Measurements from ENCODE around the gene UNK. TPM values are rescaled to one million over a fixed set of nuclear protein-coding genes. Genes with fewer than 3 reads are reported as not detected.

UNK gene
- total RNA-seq, 4 donors from 2014 or later: 18.0 to 23.7 (median 20.0) TPM

- TF ChIP-seq, protein P1, sequence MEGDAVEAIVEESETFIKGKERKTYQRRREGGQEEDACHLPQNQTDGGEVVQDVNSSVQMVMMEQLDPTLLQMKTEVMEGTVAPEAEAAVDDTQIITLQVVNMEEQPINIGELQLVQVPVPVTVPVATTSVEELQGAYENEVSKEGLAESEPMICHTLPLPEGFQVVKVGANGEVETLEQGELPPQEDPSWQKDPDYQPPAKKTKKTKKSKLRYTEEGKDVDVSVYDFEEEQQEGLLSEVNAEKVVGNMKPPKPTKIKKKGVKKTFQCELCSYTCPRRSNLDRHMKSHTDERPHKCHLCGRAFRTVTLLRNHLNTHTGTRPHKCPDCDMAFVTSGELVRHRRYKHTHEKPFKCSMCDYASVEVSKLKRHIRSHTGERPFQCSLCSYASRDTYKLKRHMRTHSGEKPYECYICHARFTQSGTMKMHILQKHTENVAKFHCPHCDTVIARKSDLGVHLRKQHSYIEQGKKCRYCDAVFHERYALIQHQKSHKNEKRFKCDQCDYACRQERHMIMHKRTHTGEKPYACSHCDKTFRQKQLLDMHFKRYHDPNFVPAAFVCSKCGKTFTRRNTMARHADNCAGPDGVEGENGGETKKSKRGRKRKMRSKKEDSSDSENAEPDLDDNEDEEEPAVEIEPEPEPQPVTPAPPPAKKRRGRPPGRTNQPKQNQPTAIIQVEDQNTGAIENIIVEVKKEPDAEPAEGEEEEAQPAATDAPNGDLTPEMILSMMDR (IDR thresholded peaks at IDR 0.05): no peak
- TF ChIP-seq EP300 (IDR thresholded peaks at IDR 0.05) (no peak), POLR2AphosphoS5 (IDR thresholded peaks at IDR 0.05) (no peak), POLR2A (IDR thresholded peaks at IDR 0.05; ENCODE audit: low read depth) (no peak)
- Histone ChIP-seq H3K9me3 (no peaks in the 10 kb centered on the region), H3K4me3 (no peak overlapping the region), H3K4me1 (peaks cover 83 to 87% (median 85%) of the 10 kb centered on the region in 4 donors), H3K27me3 (no peaks in the 10 kb centered on the region), H3K27ac (replicated peaks in 1 of 4) (peak overlapping the region; percentile 34 to 71 (median 52)), H3K36me3 (peaks cover 50 to 75% (median 69%) of the 10 kb centered on the region in 4 donors)
- DNase-seq (ENCODE audit: extremely low spot score): no peak
- intact Hi-C loops (cut with DNase I): loop anchor here (5.0 kb wide), 1 partner anchor 34 kb away; no protein-coding TSS in a partner anchor
- WGBS: 83% methylated on average over 25 of the region's 25 CpGs
Observed at GRCh38 chr17:75847614-75848522, 63.3 kb downstream of the UNK start.

DNA sequence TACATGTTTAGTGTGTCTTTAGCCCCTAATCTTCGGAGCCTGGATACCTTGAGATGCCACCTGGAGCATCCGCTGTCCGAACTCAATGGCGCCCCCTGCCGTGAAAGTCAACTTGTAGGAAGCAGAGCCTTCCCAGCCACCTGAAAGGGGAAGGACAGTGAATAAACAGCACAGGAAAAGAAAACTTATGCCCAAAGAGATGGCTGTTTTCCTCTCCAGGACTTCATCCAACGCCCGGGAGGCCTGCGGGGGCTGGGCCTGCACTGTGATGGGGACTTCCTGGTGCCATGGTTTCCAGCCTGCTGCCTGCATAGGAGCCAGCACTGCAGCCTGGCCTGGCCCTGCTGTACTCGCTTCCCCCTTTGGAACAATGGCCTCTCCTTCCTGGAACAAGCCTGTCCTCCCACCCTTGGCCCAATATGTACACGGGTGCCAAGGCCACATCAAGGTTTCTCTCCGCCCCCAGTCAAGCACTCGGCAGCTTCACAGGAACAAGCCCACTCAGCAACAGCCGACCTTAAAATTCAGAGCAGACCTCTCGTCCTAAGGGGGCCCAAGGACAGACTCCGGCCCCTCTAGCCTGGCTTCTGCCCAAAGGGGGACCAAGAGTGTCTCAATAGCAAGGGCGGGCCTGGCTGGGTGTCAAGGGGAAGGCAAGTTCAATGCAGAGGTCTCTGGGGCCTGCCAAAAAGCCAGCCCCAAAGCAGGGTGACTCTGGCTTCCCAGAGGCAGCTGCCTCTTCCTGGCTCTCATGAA lies 64.1 kb downstream of the UNK start:
- WGBS: 46% methylated on average over 16 of the region's 16 CpGs
- no peak overlapping the region for H3K4me3 ChIP-seq
- DNase-seq (ENCODE audit: extremely low spot score): no peak
- TF ChIP-seq POLR2AphosphoS5 (IDR thresholded peaks at IDR 0.05): peak; percentile 30 to 42
- TF ChIP-seq, protein P1 (IDR thresholded peaks at IDR 0.05): peak; percentile 53 to 70 (median 55)
- no peak for TF ChIP-seq POLR2A (IDR thresholded peaks at IDR 0.05; ENCODE audit: low read depth)
- TF ChIP-seq EP300 (IDR thresholded peaks at IDR 0.05): no peak
- no peaks in the 10 kb centered on the region for H3K27me3 ChIP-seq
- H3K36me3 ChIP-seq: peaks cover 50 to 74% (median 70%) of the 10 kb centered on the region in 4 donors
- H3K9me3 ChIP-seq: no peaks in the 10 kb centered on the region
- peaks cover 91 to 96% (median 93%) of the 10 kb centered on the region in 4 donors for H3K4me1 ChIP-seq
- intact Hi-C loops (cut with DNase I): loop anchor here (5.0 kb wide), 1 partner anchor 34 kb away; no protein-coding TSS in a partner anchor
- H3K27ac ChIP-seq (replicated peaks in 1 of 4): peak overlapping the region; percentile 39 to 71 (median 54)

GRCh38 chr17:75849279-75849646 lies 64.7 kb downstream of the UNK start:
- no peak overlapping the region for H3K4me3 ChIP-seq
- intact Hi-C loops (cut with DNase I): loop anchor here (5.0 kb wide), 1 partner anchor 33 kb away; no protein-coding TSS in a partner anchor
- H3K27ac ChIP-seq (replicated peaks in 1 of 4): peak overlapping the region; percentile 39 to 71 (median 54)
- no peaks in the 10 kb centered on the region for H3K27me3 ChIP-seq
- no peak for TF ChIP-seq POLR2AphosphoS5 (IDR thresholded peaks at IDR 0.05)
- TF ChIP-seq EP300 (IDR thresholded peaks at IDR 0.05): no peak
- TF ChIP-seq, protein P1 (IDR thresholded peaks at IDR 0.05): no peak
- no peak for TF ChIP-seq POLR2A (IDR thresholded peaks at IDR 0.05; ENCODE audit: low read depth)
- peaks cover 50 to 74% (median 70%) of the 10 kb centered on the region in 4 donors for H3K36me3 ChIP-seq
- WGBS: 86% methylated on average over 11 of the region's 11 CpGs
- H3K4me1 ChIP-seq: peaks cover 96 to 99% (median 96%) of the 10 kb centered on the region in 4 donors
- no peaks in the 10 kb centered on the region for H3K9me3 ChIP-seq
- no peak for DNase-seq (ENCODE audit: extremely low spot score)

GRCh38 chr17:75849724-75850123 lies 65.1 kb downstream of the UNK start:
- no peak for DNase-seq (ENCODE audit: extremely low spot score)
- Histone ChIP-seq H3K36me3 (peaks cover 50 to 74% (median 70%) of the 10 kb centered on the region in 4 donors), H3K4me3 (no peak overlapping the region), H3K27me3 (no peaks in the 10 kb centered on the region), H3K27ac (replicated peaks in 1 of 4) (peak overlapping the region; percentile 39 to 71 (median 54)), H3K4me1 (peaks cover 93 to 98% (median 96%) of the 10 kb centered on the region in 4 donors), H3K9me3 (no peaks in the 10 kb centered on the region)
- WGBS: 71% methylated on average over 9 of the region's 9 CpGs
- intact Hi-C loops (cut with DNase I): loop anchor here (2.0 to 5.0 kb wide), 2 partner anchors 33 to 47 kb away; partner anchors contain the start of gene TRIM65
- TF ChIP-seq POLR2AphosphoS5 (IDR thresholded peaks at IDR 0.05): no peak
- TF ChIP-seq EP300 (IDR thresholded peaks at IDR 0.05): no peak
- TF ChIP-seq, protein P1 (IDR thresholded peaks at IDR 0.05): no peak
- TF ChIP-seq POLR2A (IDR thresholded peaks at IDR 0.05; ENCODE audit: low read depth): no peak

Measured in esophagus muscularis mucosa (tissue), 4 donors.